Peyer's patch (tissue), 4 donors: ENCODE measurements around the gene SLC39A11. TPM values are rescaled to one million over a fixed set of nuclear protein-coding genes. Genes with fewer than 3 reads are reported as not detected.

ENCODE experiments used
- DNase-seq, 3 donors: peaks; one replicate each; pipeline ENCODE4 v3.0.0-alpha.2; 2017 to 2019
- H3K27ac ChIP-seq, 4 donors: fragments of 200-600 bp; sonication (generic); one replicate each; pipeline ENCODE4 v1.5.1; 2016 to 2019
- H3K27me3 ChIP-seq, 2 donors: fragments of 200-600 bp; sonication (generic); one replicate each; pipeline ENCODE4 v1.5.1; 2019
- H3K36me3 ChIP-seq, 3 donors: fragments of 200-600 bp; sonication (generic); one replicate each; pipeline ENCODE4 v1.5.1; 2016 to 2019
- H3K4me1 ChIP-seq, 4 donors: fragments of 200-600 bp; sonication (generic); one replicate each; pipeline ENCODE4 v1.5.1; 2016 to 2019
- H3K4me3 ChIP-seq, 4 donors: fragments of 200-600 bp; sonication (generic); 1 replicate in 3 of 4; 2 replicates in 1 of 4; pipeline ENCODE4 v1.5.1; 2016 to 2019; ENCODE audit warnings: mild to moderate bottlenecking in 1 of 4
- H3K9me3 ChIP-seq, 4 donors: fragments of 200-600 bp; sonication (generic); one replicate each; pipeline ENCODE4 v1.5.1; 2016 to 2019; ENCODE audit warnings: mild to moderate bottlenecking in 1 of 4
- POLR2A ChIP-seq, 2 donors: fragments of 450-650 bp; IDR thresholded peaks; one replicate each; pipeline ENCODE4 v1.5.1; 2017; ENCODE audit warnings: antibody characterized with exemption in 2 of 2, mild to moderate bottlenecking in 2 of 2, moderate library complexity in 2 of 2
- total RNA-seq, 4 donors: library from RNA; depleted of rRNA; stranded (reverse); fragments of >200 nt; gene quantifications; one replicate each; pipeline ENCODE4 v1.1.0, GENCODE V29; 2016
- TF ChIP-seq, protein P1 (sequence below), 6 experiments: fragments of 450-650 bp in 4 of 6; fragments of 200-600 bp in 2 of 6; sonication (generic) in 1 of 6; IDR thresholded peaks; one replicate each; pipeline ENCODE4 v1.5.1; 2017 to 2019; ENCODE audit warnings: antibody characterized with exemption in 6 of 6, mild to moderate bottlenecking in 3 of 6, moderate library complexity in 1 of 6

The SLC39A11 gene
- total RNA-seq, 4 donors from 2014 or later, result 39.9 to 91.6 (median 45.7) TPM

- Histone ChIP-seq H3K9me3 (no peaks in the 10 kb centered on the region), H3K4me3 (no peak overlapping the region), H3K27ac (no peak overlapping the region), H3K4me1 (no peaks in the 10 kb centered on the region), H3K27me3 (no peaks in the 10 kb centered on the region), H3K36me3 (no peaks in the 10 kb centered on the region)
- TF ChIP-seq, protein P1, sequence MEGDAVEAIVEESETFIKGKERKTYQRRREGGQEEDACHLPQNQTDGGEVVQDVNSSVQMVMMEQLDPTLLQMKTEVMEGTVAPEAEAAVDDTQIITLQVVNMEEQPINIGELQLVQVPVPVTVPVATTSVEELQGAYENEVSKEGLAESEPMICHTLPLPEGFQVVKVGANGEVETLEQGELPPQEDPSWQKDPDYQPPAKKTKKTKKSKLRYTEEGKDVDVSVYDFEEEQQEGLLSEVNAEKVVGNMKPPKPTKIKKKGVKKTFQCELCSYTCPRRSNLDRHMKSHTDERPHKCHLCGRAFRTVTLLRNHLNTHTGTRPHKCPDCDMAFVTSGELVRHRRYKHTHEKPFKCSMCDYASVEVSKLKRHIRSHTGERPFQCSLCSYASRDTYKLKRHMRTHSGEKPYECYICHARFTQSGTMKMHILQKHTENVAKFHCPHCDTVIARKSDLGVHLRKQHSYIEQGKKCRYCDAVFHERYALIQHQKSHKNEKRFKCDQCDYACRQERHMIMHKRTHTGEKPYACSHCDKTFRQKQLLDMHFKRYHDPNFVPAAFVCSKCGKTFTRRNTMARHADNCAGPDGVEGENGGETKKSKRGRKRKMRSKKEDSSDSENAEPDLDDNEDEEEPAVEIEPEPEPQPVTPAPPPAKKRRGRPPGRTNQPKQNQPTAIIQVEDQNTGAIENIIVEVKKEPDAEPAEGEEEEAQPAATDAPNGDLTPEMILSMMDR (IDR thresholded peaks at IDR 0.05), result no peak
- no peak for TF ChIP-seq POLR2A (IDR thresholded peaks at IDR 0.05)
- no peak for DNase-seq
These were observed 136.9 kb downstream of the SLC39A11 start for GRCh38 chr17:72955391-72956140.

DNA sequence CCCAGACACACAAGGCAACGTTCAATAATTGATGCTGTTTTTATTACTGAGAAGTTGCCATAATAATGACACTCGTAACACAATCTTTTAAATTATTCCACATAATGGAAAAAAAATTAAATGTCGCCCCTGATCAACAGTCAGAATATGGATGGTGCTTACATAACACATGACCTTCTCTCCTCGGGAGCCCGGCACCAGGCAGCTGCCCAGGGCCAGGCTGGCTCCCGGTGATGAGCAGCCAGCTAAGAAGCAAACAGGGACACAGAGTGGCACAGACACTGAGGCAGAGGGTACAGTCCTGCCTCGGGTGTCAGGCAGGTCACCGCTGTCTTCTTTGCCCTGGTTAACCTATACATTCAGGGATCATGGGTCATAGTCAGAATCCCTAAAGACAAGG is 137.9 kb downstream of the SLC39A11 start:
- DNase-seq, result no peak
- Histone ChIP-seq H3K4me1 (no peaks in the 10 kb centered on the region), H3K9me3 (no peaks in the 10 kb centered on the region), H3K27ac (no peak overlapping the region), H3K4me3 (no peak overlapping the region), H3K27me3 (no peaks in the 10 kb centered on the region), H3K36me3 (no peaks in the 10 kb centered on the region)
- TF ChIP-seq POLR2A (IDR thresholded peaks at IDR 0.05), result no peak
- TF ChIP-seq, protein P1 (IDR thresholded peaks at IDR 0.05), result no peak

DNA sequence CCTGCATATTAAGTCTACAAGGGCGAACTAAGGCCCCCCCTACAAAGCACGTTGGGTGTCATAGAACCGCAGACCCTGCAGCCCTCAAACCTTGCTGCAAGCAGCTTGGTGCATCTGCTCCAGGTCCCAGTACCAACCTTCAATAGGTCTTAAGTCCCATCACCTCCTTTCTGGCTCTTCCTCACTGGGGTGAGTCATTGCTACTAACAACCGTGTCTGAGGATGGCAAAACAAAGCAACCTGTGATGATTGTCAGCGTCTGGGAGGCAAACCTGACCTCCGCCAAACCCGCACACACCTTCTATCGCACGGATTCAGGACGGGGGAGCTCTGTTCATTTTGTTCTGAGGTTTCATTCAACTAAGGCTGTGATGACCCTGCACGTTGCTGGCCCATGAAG is 138.9 kb downstream of the SLC39A11 start:
- Histone ChIP-seq H3K4me3 (no peak overlapping the region), H3K9me3 (no peaks in the 10 kb centered on the region), H3K27me3 (no peaks in the 10 kb centered on the region), H3K36me3 (no peaks in the 10 kb centered on the region), H3K27ac (no peak overlapping the region), H3K4me1 (no peaks in the 10 kb centered on the region)
- no peak for TF ChIP-seq POLR2A (IDR thresholded peaks at IDR 0.05)
- TF ChIP-seq, protein P1 (IDR thresholded peaks at IDR 0.05), result no peak
- no peak for DNase-seq

- no peaks in the 10 kb centered on the region for H3K27me3 ChIP-seq
- TF ChIP-seq, protein P1 (IDR thresholded peaks at IDR 0.05), result no peak
- TF ChIP-seq POLR2A (IDR thresholded peaks at IDR 0.05), result no peak
- no peaks in the 10 kb centered on the region for H3K36me3 ChIP-seq
- H3K9me3 ChIP-seq, result no peaks in the 10 kb centered on the region
- no peak overlapping the region for H3K27ac ChIP-seq
- H3K4me1 ChIP-seq, result no peaks in the 10 kb centered on the region
- no peak overlapping the region for H3K4me3 ChIP-seq
- no peak for DNase-seq
These were observed 139.7 kb downstream of the SLC39A11 start for GRCh38 chr17:72952641-72953315.

- H3K4me1 ChIP-seq, result no peaks in the 10 kb centered on the region
- no peaks in the 10 kb centered on the region for H3K9me3 ChIP-seq
- DNase-seq, result no peak
- H3K4me3 ChIP-seq, result no peak overlapping the region
- TF ChIP-seq, protein P1 (IDR thresholded peaks at IDR 0.05), result no peak
- no peak for TF ChIP-seq POLR2A (IDR thresholded peaks at IDR 0.05)
- H3K27me3 ChIP-seq, result no peaks in the 10 kb centered on the region
- no peak overlapping the region for H3K27ac ChIP-seq
- no peaks in the 10 kb centered on the region for H3K36me3 ChIP-seq
These were observed 140.3 kb downstream of the SLC39A11 start for GRCh38 chr17:72952220-72952619.
